ENCODE results near the gene LRP1B.

Gene LRP1B

DNA sequence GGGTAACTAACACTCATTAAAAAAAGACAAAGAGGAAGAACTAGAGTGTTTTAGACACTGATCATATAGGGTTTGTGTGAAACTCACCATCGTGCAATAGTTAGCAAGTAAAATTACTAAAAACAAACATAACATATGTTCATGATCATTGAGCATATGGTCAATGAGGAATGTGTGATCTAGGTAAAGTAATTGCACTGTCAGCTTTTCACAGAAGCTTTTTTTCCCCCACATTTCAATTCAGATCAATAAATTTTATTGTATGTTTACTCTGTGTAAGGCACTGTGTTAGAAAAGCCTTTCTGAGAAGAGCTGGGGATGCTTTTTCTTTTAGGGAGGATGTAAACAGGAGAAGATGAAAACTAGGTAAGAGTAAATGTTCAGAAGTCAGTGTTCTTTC is 348.2 kb downstream of the LRP1B start:
- TF ChIP-seq, protein P1, sequence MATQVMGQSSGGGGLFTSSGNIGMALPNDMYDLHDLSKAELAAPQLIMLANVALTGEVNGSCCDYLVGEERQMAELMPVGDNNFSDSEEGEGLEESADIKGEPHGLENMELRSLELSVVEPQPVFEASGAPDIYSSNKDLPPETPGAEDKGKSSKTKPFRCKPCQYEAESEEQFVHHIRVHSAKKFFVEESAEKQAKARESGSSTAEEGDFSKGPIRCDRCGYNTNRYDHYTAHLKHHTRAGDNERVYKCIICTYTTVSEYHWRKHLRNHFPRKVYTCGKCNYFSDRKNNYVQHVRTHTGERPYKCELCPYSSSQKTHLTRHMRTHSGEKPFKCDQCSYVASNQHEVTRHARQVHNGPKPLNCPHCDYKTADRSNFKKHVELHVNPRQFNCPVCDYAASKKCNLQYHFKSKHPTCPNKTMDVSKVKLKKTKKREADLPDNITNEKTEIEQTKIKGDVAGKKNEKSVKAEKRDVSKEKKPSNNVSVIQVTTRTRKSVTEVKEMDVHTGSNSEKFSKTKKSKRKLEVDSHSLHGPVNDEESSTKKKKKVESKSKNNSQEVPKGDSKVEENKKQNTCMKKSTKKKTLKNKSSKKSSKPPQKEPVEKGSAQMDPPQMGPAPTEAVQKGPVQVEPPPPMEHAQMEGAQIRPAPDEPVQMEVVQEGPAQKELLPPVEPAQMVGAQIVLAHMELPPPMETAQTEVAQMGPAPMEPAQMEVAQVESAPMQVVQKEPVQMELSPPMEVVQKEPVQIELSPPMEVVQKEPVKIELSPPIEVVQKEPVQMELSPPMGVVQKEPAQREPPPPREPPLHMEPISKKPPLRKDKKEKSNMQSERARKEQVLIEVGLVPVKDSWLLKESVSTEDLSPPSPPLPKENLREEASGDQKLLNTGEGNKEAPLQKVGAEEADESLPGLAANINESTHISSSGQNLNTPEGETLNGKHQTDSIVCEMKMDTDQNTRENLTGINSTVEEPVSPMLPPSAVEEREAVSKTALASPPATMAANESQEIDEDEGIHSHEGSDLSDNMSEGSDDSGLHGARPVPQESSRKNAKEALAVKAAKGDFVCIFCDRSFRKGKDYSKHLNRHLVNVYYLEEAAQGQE (IDR thresholded peaks at IDR 0.05; ENCODE audit: insufficient read depth in 1 of 2, low read depth in 2 of 2, low read length in 2 of 2), result no peak
- no peak for TF ChIP-seq FOXP2 (optimal IDR thresholded peaks at IDR 0.05; ENCODE audit: borderline replicate concordance, extremely low read depth, extremely low read length, insufficient read depth)
- no peak for TF ChIP-seq POLR2AphosphoS5 (IDR thresholded peaks at IDR 0.05; ENCODE audit: low read depth, low read length)
- TF ChIP-seq SIN3A (IDR thresholded peaks at IDR 0.05; ENCODE audit: borderline replicate concordance, insufficient read depth, low read length), result no peak
- TF ChIP-seq TAF1 (IDR thresholded peaks at IDR 0.05; ENCODE audit: borderline replicate concordance, insufficient read depth, low read length), result no peak

DNA sequence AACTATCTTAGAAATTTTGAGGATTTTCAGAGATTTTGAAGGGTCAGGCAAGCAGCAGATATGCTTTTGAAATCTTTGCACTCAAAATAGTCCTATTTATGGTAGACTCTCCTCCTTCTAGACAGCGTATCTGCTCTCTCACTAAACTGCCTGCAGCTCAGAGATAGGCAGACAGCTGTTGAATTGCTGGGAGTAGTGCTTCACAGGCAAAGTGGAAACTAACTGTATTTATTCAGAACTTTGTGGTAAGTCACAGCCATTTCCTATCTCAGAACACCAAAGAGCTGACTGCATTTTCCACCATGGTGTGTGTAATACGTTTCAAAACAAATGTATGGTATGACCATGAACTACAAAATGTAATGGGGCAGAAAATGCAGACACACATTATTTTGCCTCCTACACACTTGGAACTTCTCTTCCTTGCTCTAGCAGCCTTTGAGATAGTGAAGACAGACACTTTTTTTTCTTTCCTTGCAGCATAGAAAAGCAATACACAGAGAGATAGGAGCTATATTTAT is 352.4 kb downstream of the LRP1B start:
- TF ChIP-seq FOXP2 (optimal IDR thresholded peaks at IDR 0.05; ENCODE audit: borderline replicate concordance, extremely low read depth, extremely low read length, insufficient read depth), result no peak
- no peak for TF ChIP-seq SIN3A (IDR thresholded peaks at IDR 0.05; ENCODE audit: borderline replicate concordance, insufficient read depth, low read length)
- TF ChIP-seq, protein P1 (IDR thresholded peaks at IDR 0.05; ENCODE audit: insufficient read depth in 1 of 2, low read depth in 2 of 2, low read length in 2 of 2), result no peak
- TF ChIP-seq POLR2AphosphoS5 (IDR thresholded peaks at IDR 0.05; ENCODE audit: low read depth, low read length), result no peak
- TF ChIP-seq TAF1 (IDR thresholded peaks at IDR 0.05; ENCODE audit: borderline replicate concordance, insufficient read depth, low read length), result no peak

DNA sequence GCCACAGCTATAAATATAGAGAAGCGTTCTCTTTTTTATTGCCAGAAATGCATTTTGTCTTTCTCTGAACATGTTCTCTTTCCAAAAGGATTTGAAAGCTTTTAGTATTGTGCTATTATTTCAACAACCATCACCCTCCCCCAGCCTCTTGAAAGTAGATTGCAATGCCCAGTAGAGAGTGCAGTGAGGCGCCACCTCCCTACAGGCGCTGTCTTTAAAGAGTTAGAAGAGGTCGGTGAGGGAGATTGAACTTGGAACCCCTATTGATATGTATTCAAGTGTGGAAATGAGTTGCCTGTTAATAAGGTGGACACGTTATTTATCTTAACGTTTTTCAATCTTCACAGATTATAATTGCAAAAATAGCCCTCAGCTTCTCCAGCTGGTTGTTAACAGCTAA is 360.3 kb downstream of the LRP1B start:
- no peak for TF ChIP-seq TAF1 (IDR thresholded peaks at IDR 0.05; ENCODE audit: borderline replicate concordance, insufficient read depth, low read length)
- no peak for TF ChIP-seq SIN3A (IDR thresholded peaks at IDR 0.05; ENCODE audit: borderline replicate concordance, insufficient read depth, low read length)
- TF ChIP-seq POLR2AphosphoS5 (IDR thresholded peaks at IDR 0.05; ENCODE audit: low read depth, low read length), result no peak
- TF ChIP-seq, protein P1 (IDR thresholded peaks at IDR 0.05; ENCODE audit: insufficient read depth in 1 of 2, low read depth in 2 of 2, low read length in 2 of 2), result no peak
- no peak for TF ChIP-seq FOXP2 (optimal IDR thresholded peaks at IDR 0.05; ENCODE audit: borderline replicate concordance, extremely low read depth, extremely low read length, insufficient read depth)

DNA sequence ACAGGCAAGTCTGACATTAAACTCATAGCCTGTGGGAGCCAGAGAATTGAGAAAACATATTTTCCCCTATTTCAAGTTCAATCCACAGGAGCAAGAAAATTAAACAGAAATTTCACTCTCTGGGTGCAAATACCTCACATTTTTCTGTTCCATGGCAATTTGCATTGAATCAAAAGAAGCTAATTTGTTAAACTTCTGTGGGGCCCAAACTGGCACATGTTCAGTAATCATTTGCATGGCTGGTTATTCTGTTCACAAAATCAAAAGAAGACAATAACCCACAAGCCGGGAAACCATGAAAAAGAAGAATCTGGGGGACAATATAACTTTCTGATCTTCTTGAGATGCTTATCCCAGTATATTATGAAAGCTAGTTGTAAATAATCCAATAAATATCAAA is 363.1 kb downstream of the LRP1B start:
- TF ChIP-seq TAF1 (IDR thresholded peaks at IDR 0.05; ENCODE audit: borderline replicate concordance, insufficient read depth, low read length), result no peak
- TF ChIP-seq SIN3A (IDR thresholded peaks at IDR 0.05; ENCODE audit: borderline replicate concordance, insufficient read depth, low read length), result no peak
- no peak for TF ChIP-seq FOXP2 (optimal IDR thresholded peaks at IDR 0.05; ENCODE audit: borderline replicate concordance, extremely low read depth, extremely low read length, insufficient read depth)
- no peak for TF ChIP-seq POLR2AphosphoS5 (IDR thresholded peaks at IDR 0.05; ENCODE audit: low read depth, low read length)
- TF ChIP-seq, protein P1 (IDR thresholded peaks at IDR 0.05; ENCODE audit: insufficient read depth in 1 of 2, low read depth in 2 of 2, low read length in 2 of 2), result no peak

DNA sequence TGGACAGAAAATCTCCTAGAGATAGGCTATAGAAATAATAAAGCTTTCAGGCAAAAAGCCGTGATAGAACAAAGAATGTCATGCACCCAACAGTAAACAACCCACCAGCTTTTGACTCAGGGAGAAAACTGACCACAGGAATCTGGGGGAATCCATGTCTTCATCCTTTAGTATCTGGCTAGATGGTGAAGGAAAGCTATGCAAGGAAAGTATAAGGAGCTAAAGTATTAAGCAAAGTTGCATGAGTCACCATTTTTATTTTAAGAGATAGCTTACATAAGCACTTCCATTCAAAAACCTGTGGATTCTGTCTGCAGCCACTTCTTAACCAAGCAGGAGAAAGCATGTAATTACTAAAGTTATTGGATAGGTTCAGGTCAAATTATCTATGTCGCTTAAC is 363.8 kb downstream of the LRP1B start:
- TF ChIP-seq, protein P1 (IDR thresholded peaks at IDR 0.05; ENCODE audit: insufficient read depth in 1 of 2, low read depth in 2 of 2, low read length in 2 of 2), result no peak
- no peak for TF ChIP-seq POLR2AphosphoS5 (IDR thresholded peaks at IDR 0.05; ENCODE audit: low read depth, low read length)
- TF ChIP-seq FOXP2 (optimal IDR thresholded peaks at IDR 0.05; ENCODE audit: borderline replicate concordance, extremely low read depth, extremely low read length, insufficient read depth), result no peak
- no peak for TF ChIP-seq TAF1 (IDR thresholded peaks at IDR 0.05; ENCODE audit: borderline replicate concordance, insufficient read depth, low read length)
- TF ChIP-seq SIN3A (IDR thresholded peaks at IDR 0.05; ENCODE audit: borderline replicate concordance, insufficient read depth, low read length), result no peak

All from PFSK-1 (cell line).